Motor neuron (in vitro differentiated cells): ENCODE data around the gene RAB13. TPM values are rescaled to one million over a fixed set of nuclear protein-coding genes. Genes with fewer than 3 reads are reported as not detected.
A peak's percentile ranks its signal among the peaks of the same experiment; 100 is the strongest.

Experiments
- ATAC-seq, 8 experiments: fragments of 200-7000 bp; cut with Tn5 transposase; replicated peaks in 6 of 8; 2 replicates each; pipeline ENCODE4 v1.8.0; 2021; ENCODE audit warnings: mild to moderate bottlenecking in 8 of 8, moderate library complexity in 8 of 8
- H3K27ac ChIP-seq, 2 donors: fragments of 250-450 bp; sonication (Bioruptor Pico); 2 replicates each; pipeline ENCODE4 v1.9.0; 2021; ENCODE audit warnings: antibody characterized with exemption in 2 of 2, mild to moderate bottlenecking in 2 of 2, moderate library complexity in 1 of 2
- H3K4me1 ChIP-seq, 2 donors: fragments of 250-450 bp; sonication (Bioruptor Pico); replicated peaks in 1 of 2; 2 replicates each; pipeline ENCODE4 v1.6.1; 2021; ENCODE audit warnings: antibody characterized with exemption in 2 of 2, mild to moderate bottlenecking in 2 of 2, moderate library complexity in 1 of 2
- H3K4me3 ChIP-seq, 5 donors: fragments of 250-450 bp; sonication (Bioruptor Pico); 2 replicates each; pipeline ENCODE4 v1.9.0; 2021; ENCODE audit warnings: antibody characterized with exemption in 5 of 5, mild to moderate bottlenecking in 5 of 5, moderate library complexity in 4 of 5
- WGBS, 10 experiments: fragments of 450-650 bp; shearing (Covaris generic); methylation state at CpG; one replicate each; pipeline ENCODE4 v1.0.0; 2022; 5-methylcytosine and 5-hydroxymethylcytosine counted together
- in situ Hi-C, 9 experiments: fragments of 400-800 bp; cut with MboI; loops; one replicate each; pipeline ENCODE4 v1.15.0; 2021; ENCODE audit warnings: low sequenced_read_pairs in 9 of 9, low pct_unique_long_range_greater_than_20kb in 2 of 9; ENCODE audit not compliant: unreplicated experiment in 9 of 9
- total RNA-seq, 8 experiments: library from RNA; unstranded; fragments of 300-600 nt; gene quantifications; 2 replicates each; pipeline versions ENCODE4 v1.2.3 to v1.2.4, GENCODE V29; 2022

RAB13 gene
- total RNA-seq, 8 experiments from 2014 or later = 27.3 to 276 (median 64.2) TPM

GRCh38 chr1:153962088-153963029, 23.8 kb downstream of the RAB13 start:
- H3K4me1 ChIP-seq = peaks cover 25 to 30% of the 10 kb centered on the region in 2 donors
- WGBS, 10 experiments = 0 to 21% (median 11%) methylated on average over 1 to 8 of the region's 16 CpGs; no CpG with 5 or more reads in 3 of the 10 experiments
- in situ Hi-C loops = loop anchor here in 1 of 9 experiments (25.0 kb wide), 1 partner anchor 300 kb away; the partner anchor contains the start of genes ILF2 and SNAPIN
- peak overlapping the region in 1 of 2 donors; percentile 82 for H3K27ac ChIP-seq
- ATAC-seq = peak in 2 of 8 experiments; percentile 0
- H3K4me3 ChIP-seq = peak overlapping the region; percentile 61 to 81 (median 77)

GRCh38 chr1:153961421-153961820, 24.7 kb downstream of the RAB13 start:
- WGBS, 10 experiments = 50 to 100% (median 82%) methylated on average over 1 to 4 of the region's 4 CpGs; no CpG with 5 or more reads in 3 of the 10 experiments
- in situ Hi-C loops = loop anchor here in 1 of 9 experiments (25.0 kb wide), 1 partner anchor 299 kb away; the partner anchor contains the start of genes ILF2 and SNAPIN
- ATAC-seq = no peak
- Histone ChIP-seq H3K4me3 (peak overlapping the region in 1 of 5 donors; percentile 78), H3K4me1 (peaks cover 34 to 38% of the 10 kb centered on the region in 2 donors), H3K27ac (no peak overlapping the region)

- WGBS, 10 experiments = 93 to 100% (median 96%) methylated on average over 1 to 8 of the region's 11 CpGs; no CpG with 5 or more reads in 6 of the 10 experiments
- no peak for ATAC-seq
- H3K4me3 ChIP-seq = no peak overlapping the region
- in situ Hi-C loops = loop anchor here in 1 of 9 experiments (25.0 kb wide), 1 partner anchor 298 kb away; the partner anchor contains the start of genes ILF2 and SNAPIN
- no peak overlapping the region for H3K27ac ChIP-seq
- peaks cover 38 to 40% of the 10 kb centered on the region in 2 donors for H3K4me1 ChIP-seq
These were observed 25.9 kb downstream of the RAB13 start for GRCh38 chr1:153960206-153960605.

GRCh38 chr1:153959454-153959853, 26.7 kb downstream of the RAB13 start:
- H3K4me1 ChIP-seq = peaks cover 35 to 37% of the 10 kb centered on the region in 2 donors
- H3K27ac ChIP-seq = no peak overlapping the region
- ATAC-seq = no peak
- in situ Hi-C loops = loop anchor here in 1 of 9 experiments (25.0 kb wide), 1 partner anchor 297 kb away; the partner anchor contains the start of genes ILF2 and SNAPIN
- 63 to 100% (median 89%) methylated on average over 1 to 3 of the region's 3 CpGs; no CpG with 5 or more reads in 4 of the 10 experiments for WGBS, 10 experiments
- no peak overlapping the region for H3K4me3 ChIP-seq

GRCh38 chr1:153958961-153959260, 27.2 kb downstream of the RAB13 start:
- Histone ChIP-seq H3K27ac (no peak overlapping the region), H3K4me3 (peak overlapping the region in 4 of 5 donors; percentile 71 to 98 (median 84)), H3K4me1 (peaks cover 32 to 34% of the 10 kb centered on the region in 2 donors)
- ATAC-seq = no peak
- in situ Hi-C loops = loop anchor here in 1 of 9 experiments (25.0 kb wide), 1 partner anchor 297 kb away; the partner anchor contains the start of genes ILF2 and SNAPIN
- 0 to 83% (median 38%) methylated on average over 1 to 4 of the region's 4 CpGs; no CpG with 5 or more reads in 2 of the 10 experiments for WGBS, 10 experiments

- Histone ChIP-seq H3K27ac (peak within 1 kb of the TSS; percentile 87 to 88), H3K4me3 (peak within 1 kb of the TSS; percentile 71 to 98 (median 90)), H3K4me1 (peaks cover 32 to 34% of the 10 kb centered on the region in 2 donors)
- in situ Hi-C loops = loop anchor here in 1 of 9 experiments (25.0 kb wide), 1 partner anchor 296 kb away; the partner anchor contains the start of genes ILF2 and SNAPIN
- peak; percentile 75 to 89 (median 87) for ATAC-seq
- WGBS, 10 experiments = 0% methylated on average over 1 to 20 of the region's 75 CpGs; no CpG with 5 or more reads in 5 of the 10 experiments
These were observed 27.8 kb downstream of the RAB13 start, which contains the start of gene CRTC2 for GRCh38 chr1:153958111-153958960. Gene CRTC2 (minus strand): TSS chr1:153958612. CDS start chr1:153958497, 115 bp downstream.

- WGBS, 10 experiments = 0 to 8% (median 0%) methylated on average over 1 to 6 of the region's 13 CpGs; no CpG with 5 or more reads in 3 of the 10 experiments
- ATAC-seq = peak; percentile 1 to 8 (median 2)
- Histone ChIP-seq H3K4me1 (peaks cover 31 to 33% of the 10 kb centered on the region in 2 donors), H3K4me3 (peak overlapping the region; percentile 71 to 98 (median 90)), H3K27ac (peak overlapping the region; percentile 87 to 88)
- in situ Hi-C loops = loop anchor here in 1 of 9 experiments (25.0 kb wide), 1 partner anchor 295 kb away; the partner anchor contains the start of genes ILF2 and SNAPIN
These were observed 28.4 kb downstream of the RAB13 start for GRCh38 chr1:153957744-153958110.

GRCh38 chr1:153956997-153957715, 29.0 kb downstream of the RAB13 start:
- in situ Hi-C loops = loop anchor here in 1 of 9 experiments (25.0 kb wide), 1 partner anchor 295 kb away; the partner anchor contains the start of genes ILF2 and SNAPIN

GRCh38 chr1:153954826-153955225, 31.3 kb downstream of the RAB13 start:
- in situ Hi-C loops = loop anchor here in 1 of 9 experiments (25.0 kb wide), 1 partner anchor 293 kb away; the partner anchor contains the start of genes ILF2 and SNAPIN
- H3K4me3 ChIP-seq = no peak overlapping the region
- no peak overlapping the region for H3K27ac ChIP-seq
- peaks cover 18 to 21% of the 10 kb centered on the region in 2 donors for H3K4me1 ChIP-seq
- ATAC-seq = no peak
- WGBS, 10 experiments = 80 to 100% (median 96%) methylated on average over 1 to 7 of the region's 10 CpGs; no CpG with 5 or more reads in 4 of the 10 experiments

More at GRCh38 chr1:153956997-153957715, 29.0 kb downstream of the RAB13 start:
- Histone ChIP-seq H3K4me1 (peaks cover 26 to 27% of the 10 kb centered on the region in 2 donors), H3K4me3 (peak overlapping the region; percentile 71 to 98 (median 90)), H3K27ac (peak overlapping the region in 1 of 2 donors; percentile 87)
- 3 to 100% (median 40%) methylated on average over 1 to 6 of the region's 6 CpGs for WGBS, 10 experiments
- no peak for ATAC-seq

GRCh38 chr1:153953859-153954365, 32.2 kb downstream of the RAB13 start:
- in situ Hi-C loops = loop anchor here in 1 of 9 experiments (25.0 kb wide), 1 partner anchor 292 kb away; the partner anchor contains the start of genes ILF2 and SNAPIN
- Histone ChIP-seq H3K4me1 (peaks cover 16 to 19% of the 10 kb centered on the region in 2 donors), H3K4me3 (no peak overlapping the region), H3K27ac (no peak overlapping the region)
- no peak for ATAC-seq
- WGBS, 10 experiments = 55 to 100% (median 84%) methylated on average over 2 to 4 of the region's 4 CpGs; no CpG with 5 or more reads in 2 of the 10 experiments

- in situ Hi-C loops = loop anchor here in 1 of 9 experiments (25.0 kb wide), 1 partner anchor 290 kb away; the partner anchor contains the start of genes ILF2 and SNAPIN
- WGBS, 10 experiments = 100% methylated on average over 1 to 2 of the region's 2 CpGs; no CpG with 5 or more reads in 6 of the 10 experiments
These were observed 34.3 kb downstream of the RAB13 start for GRCh38 chr1:153951801-153952200.

More at GRCh38 chr1:153951801-153952200, 34.3 kb downstream of the RAB13 start:
- no peak overlapping the region for H3K4me3 ChIP-seq
- no peak overlapping the region for H3K27ac ChIP-seq
- no peak for ATAC-seq
- peaks cover 8 to 10% of the 10 kb centered on the region in 2 donors for H3K4me1 ChIP-seq
